Breast epithelium (tissue), 3 donors: Measurements from ENCODE around the gene ASXL1.
"Not testable (repeated sequence)": the region's sequence is repeated elsewhere in the genome, so short reads cannot be mapped to it uniquely, and the experiment has no call there.

Experiments
- CTCF ChIP-seq, 3 donors: fragments of 450-650 bp; IDR thresholded peaks; one replicate each; pipeline ENCODE4 v1.5.1; 2016 to 2017; ENCODE audit warnings: antibody characterized with exemption in 3 of 3, mild to moderate bottlenecking in 3 of 3, moderate library complexity in 3 of 3
- POLR2A ChIP-seq: fragments of 450-650 bp; IDR thresholded peaks from one replicate; pipeline ENCODE4 v1.6.1; 2016; ENCODE audit warnings: antibody characterized with exemption, mild to moderate bottlenecking, moderate library complexity

DNA sequence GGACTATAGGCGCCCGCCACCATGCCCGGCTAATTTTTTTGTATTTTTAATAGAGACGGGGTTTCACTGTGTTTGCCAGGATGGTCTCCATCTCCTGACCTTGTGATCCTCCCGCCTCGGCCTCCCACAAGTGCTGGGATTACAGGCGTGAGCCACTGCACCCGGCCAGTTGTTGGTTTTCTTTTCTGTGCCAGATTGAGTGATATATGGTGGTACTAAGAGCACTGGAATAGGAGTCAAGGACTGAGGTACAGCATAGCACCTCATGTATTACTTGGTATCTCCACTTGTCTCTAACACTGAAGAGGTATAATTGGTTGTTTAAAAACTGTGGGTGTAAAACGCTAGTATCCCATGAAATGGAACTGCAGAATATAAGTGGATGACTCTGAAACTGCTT is 25.3 kb downstream of the ASXL1 start:
- TF ChIP-seq CTCF (IDR thresholded peaks at IDR 0.05); POLR2A: not testable (repeated sequence)
